OCI-M2 (cell line): ENCODE results near the gene ITPR3.

Experiments
- DNase-seq: peaks from one replicate; lab custom pipeline; 2025; ENCODE audit not compliant: unreplicated experiment; lab: John Stamatoyannopoulos, UW

Gene ITPR3

GRCh38 chr6:33633462-33634158 is 12.5 kb downstream of the ITPR3 start:
- DNase-seq = no peak

GRCh38 chr6:33634161-33634727 is 13.1 kb downstream of the ITPR3 start:
- DNase-seq = no peak

GRCh38 chr6:33634946-33635345 is 13.8 kb downstream of the ITPR3 start:
- no peak for DNase-seq

- DNase-seq = no peak
Observed at GRCh38 chr6:33636655-33637054, 15.5 kb downstream of the ITPR3 start.

GRCh38 chr6:33638556-33638955 is 17.4 kb downstream of the ITPR3 start:
- DNase-seq = no peak

GRCh38 chr6:33639559-33639958 is 18.4 kb downstream of the ITPR3 start:
- DNase-seq = no peak

- DNase-seq = no peak
Observed at GRCh38 chr6:33640361-33640760, 19.2 kb downstream of the ITPR3 start.

- no peak for DNase-seq
Observed at GRCh38 chr6:33641144-33641543, 20.0 kb downstream of the ITPR3 start.

- no peak for DNase-seq
Observed at GRCh38 chr6:33641602-33642001, 20.5 kb downstream of the ITPR3 start.

- no peak for DNase-seq
Observed at GRCh38 chr6:33642897-33643296, 21.8 kb downstream of the ITPR3 start.

- DNase-seq = no peak
Observed at GRCh38 chr6:33651403-33651802, 30.3 kb downstream of the ITPR3 start.

GRCh38 chr6:33652002-33652401 is 30.9 kb downstream of the ITPR3 start:
- no peak for DNase-seq

GRCh38 chr6:33654831-33655554 is 33.9 kb downstream of the ITPR3 start:
- no peak for DNase-seq

- no peak for DNase-seq
Observed at GRCh38 chr6:33656844-33657243, 35.7 kb downstream of the ITPR3 start.

- DNase-seq = no peak
Observed at GRCh38 chr6:33658982-33659689, 38.0 kb downstream of the ITPR3 start.

GRCh38 chr6:33659986-33660385 is 38.9 kb downstream of the ITPR3 start:
- no peak for DNase-seq

GRCh38 chr6:33661106-33661838 is 40.1 kb downstream of the ITPR3 start:
- no peak for DNase-seq

GRCh38 chr6:33662318-33662717 is 41.2 kb downstream of the ITPR3 start:
- no peak for DNase-seq

GRCh38 chr6:33663028-33663427 is 41.9 kb downstream of the ITPR3 start:
- no peak for DNase-seq

- no peak for DNase-seq
Observed at GRCh38 chr6:33663727-33664449, 42.8 kb downstream of the ITPR3 start.
